Middle frontal gyrus (tissue), 1 donor: ENCODE data around the gene SLC2A2.

ENCODE experiments used
- DNase-seq: peaks from one replicate; pipeline ENCODE4 v3.0.0-alpha.2; 2015; ENCODE audit warnings: low spot score; ENCODE audit errors: extremely low spot score

The SLC2A2 gene

GRCh38 chr3:171028779-171029232, 2.3 kb upstream of the SLC2A2 start:
- DNase-seq, result no peak

GRCh38 chr3:171028025-171028778, 1.7 kb upstream of the SLC2A2 start:
- DNase-seq, result no peak

GRCh38 chr3:171023566-171023965, 3.0 kb downstream of the SLC2A2 start:
- DNase-seq, result no peak

GRCh38 chr3:171021377-171021776, 5.1 kb downstream of the SLC2A2 start:
- DNase-seq, result no peak

- DNase-seq, result no peak
Measured at GRCh38 chr3:171018156-171018935, 8.2 kb downstream of the SLC2A2 start.

- DNase-seq, result no peak
Measured at GRCh38 chr3:171013822-171014748, 12.4 kb downstream of the SLC2A2 start.

- no peak for DNase-seq
Measured at GRCh38 chr3:171011873-171012336, 14.6 kb downstream of the SLC2A2 start.

- DNase-seq, result no peak
Measured at GRCh38 chr3:171011109-171011872, 15.2 kb downstream of the SLC2A2 start.

GRCh38 chr3:171007316-171007715, 19.2 kb downstream of the SLC2A2 start:
- DNase-seq, result no peak

- DNase-seq, result no peak
Measured at GRCh38 chr3:171005648-171006047, 20.9 kb downstream of the SLC2A2 start.

- no peak for DNase-seq
Measured at GRCh38 chr3:171001957-171002694, 24.4 kb downstream of the SLC2A2 start.

- no peak for DNase-seq
Measured at GRCh38 chr3:171001250-171001893, 25.1 kb downstream of the SLC2A2 start.

- DNase-seq, result no peak
Measured at GRCh38 chr3:171000281-171000680, 26.2 kb downstream of the SLC2A2 start.

- DNase-seq, result no peak
Measured at GRCh38 chr3:170999737-171000242, 26.7 kb downstream of the SLC2A2 start.

- no peak for DNase-seq
Measured at GRCh38 chr3:170997961-170998913, 28.3 kb downstream of the SLC2A2 start.

- DNase-seq, result no peak
Measured at GRCh38 chr3:170992854-170993253, 33.7 kb downstream of the SLC2A2 start.

GRCh38 chr3:170991664-170992063, 34.9 kb downstream of the SLC2A2 start:
- no peak for DNase-seq

- no peak for DNase-seq
Measured at GRCh38 chr3:170989100-170989648, 37.3 kb downstream of the SLC2A2 start.
